ENCODE results near the gene CHAMP1.
A peak's percentile ranks its signal among the peaks of the same experiment; 100 is the strongest.

The CHAMP1 gene

DNA sequence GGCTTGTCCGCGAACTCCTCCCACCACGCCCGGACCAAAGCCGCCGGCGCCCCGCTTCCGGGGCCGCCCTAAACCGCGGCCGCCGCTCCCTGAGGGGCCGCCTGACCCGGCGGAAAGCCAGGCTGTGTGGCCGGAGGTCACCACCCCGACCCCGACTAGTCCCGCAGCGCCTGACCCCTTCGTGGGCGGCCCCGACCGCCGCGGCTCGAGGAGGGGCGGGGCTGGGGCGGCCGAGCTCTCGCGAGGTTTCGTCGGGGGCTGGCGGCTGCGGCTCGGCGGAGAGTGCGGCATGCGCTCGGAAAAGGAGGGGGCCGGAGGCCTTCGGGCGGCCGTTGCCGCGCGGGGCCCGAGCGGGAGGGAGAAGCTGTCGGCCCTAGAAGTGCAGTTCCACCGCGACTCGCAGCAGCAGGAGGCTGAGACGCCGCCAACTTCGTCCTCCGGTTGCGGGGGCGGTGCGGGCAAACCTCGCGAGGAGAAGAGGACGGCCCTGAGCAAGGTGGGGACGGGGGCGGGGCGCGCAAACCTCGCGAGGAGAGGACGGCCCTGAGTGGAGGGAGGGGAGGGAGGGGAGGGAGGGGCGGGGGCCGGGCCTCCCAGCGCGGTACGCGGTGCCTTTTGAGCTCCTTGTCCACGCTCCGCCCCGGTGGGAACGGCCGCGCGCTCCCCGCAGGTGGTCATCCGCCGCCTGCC, 32.8 kb upstream of the CHAMP1 start, which contains the start of gene UPF3A:
UPF3A (plus strand) TSS at position 251 of the 690 bp plus-strand sequence; CDS start at position 290, 39 bp downstream.
- Histone ChIP-seq H3K27ac (peak within 1 kb of the TSS; percentile 95 to 97), H3K27me3 (no peaks in the 10 kb centered on the region), H3K4me1 (peaks cover 0 to 28% (median 20%) of the 10 kb centered on the region in 4 donors), H3K36me3 (peaks cover 8 to 30% (median 9%) of the 10 kb centered on the region in 3 donors), H3K9me3 (no peaks in the 10 kb centered on the region), H3K4me3 (peak within 1 kb of the TSS; percentile 64 to 74)
- peak; percentile 89 to 95 for DNase-seq
- intact Hi-C loops (cut with DNase I; ENCODE audit: low total_unique reads) = loop anchor here (2.0 kb wide), 1 partner anchor 47 kb away; the partner anchor contains the start of gene CDC16
- TF ChIP-seq, protein P1, sequence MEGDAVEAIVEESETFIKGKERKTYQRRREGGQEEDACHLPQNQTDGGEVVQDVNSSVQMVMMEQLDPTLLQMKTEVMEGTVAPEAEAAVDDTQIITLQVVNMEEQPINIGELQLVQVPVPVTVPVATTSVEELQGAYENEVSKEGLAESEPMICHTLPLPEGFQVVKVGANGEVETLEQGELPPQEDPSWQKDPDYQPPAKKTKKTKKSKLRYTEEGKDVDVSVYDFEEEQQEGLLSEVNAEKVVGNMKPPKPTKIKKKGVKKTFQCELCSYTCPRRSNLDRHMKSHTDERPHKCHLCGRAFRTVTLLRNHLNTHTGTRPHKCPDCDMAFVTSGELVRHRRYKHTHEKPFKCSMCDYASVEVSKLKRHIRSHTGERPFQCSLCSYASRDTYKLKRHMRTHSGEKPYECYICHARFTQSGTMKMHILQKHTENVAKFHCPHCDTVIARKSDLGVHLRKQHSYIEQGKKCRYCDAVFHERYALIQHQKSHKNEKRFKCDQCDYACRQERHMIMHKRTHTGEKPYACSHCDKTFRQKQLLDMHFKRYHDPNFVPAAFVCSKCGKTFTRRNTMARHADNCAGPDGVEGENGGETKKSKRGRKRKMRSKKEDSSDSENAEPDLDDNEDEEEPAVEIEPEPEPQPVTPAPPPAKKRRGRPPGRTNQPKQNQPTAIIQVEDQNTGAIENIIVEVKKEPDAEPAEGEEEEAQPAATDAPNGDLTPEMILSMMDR (IDR thresholded peaks at IDR 0.05) = peak in 1 of 2 experiments; percentile 4

DNA sequence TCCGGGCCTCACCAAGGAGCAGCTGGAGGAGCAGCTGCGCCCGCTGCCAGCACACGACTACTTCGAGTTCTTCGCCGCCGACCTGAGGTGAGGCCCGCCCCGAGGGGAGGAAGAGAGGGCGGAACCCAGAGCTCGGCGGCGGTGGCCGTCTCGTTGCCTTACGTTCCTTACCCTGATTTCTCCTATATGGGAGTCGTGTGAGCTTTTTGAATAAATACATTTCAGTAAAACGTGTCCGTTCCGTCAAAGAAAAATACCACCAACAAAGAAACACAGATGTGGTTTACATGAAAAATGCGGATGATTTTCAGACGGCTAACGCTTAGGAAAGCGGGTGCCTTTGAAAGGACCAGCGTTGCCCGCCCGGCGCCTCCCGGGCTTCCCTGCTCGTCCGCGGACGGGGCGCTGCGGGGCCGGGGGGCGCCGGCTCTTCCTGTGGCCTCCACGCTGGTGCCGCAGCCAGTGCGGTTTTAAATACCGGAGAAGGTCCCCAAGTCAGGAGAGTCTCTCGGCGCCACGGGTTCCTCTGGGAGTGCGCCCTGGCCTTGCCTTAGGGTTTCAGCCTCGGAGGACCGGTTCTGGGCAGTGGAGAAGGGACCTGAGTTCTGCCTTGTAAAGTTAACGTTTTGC, 32.1 kb upstream of the CHAMP1 start:
- peak; percentile 29 to 70 for DNase-seq
- TF ChIP-seq, protein P1 (IDR thresholded peaks at IDR 0.05) = no peak
- Histone ChIP-seq H3K4me3 (peak overlapping the region; percentile 64 to 74), H3K4me1 (peaks cover 0 to 28% (median 20%) of the 10 kb centered on the region in 4 donors), H3K27ac (peak overlapping the region; percentile 95 to 97), H3K27me3 (no peaks in the 10 kb centered on the region), H3K9me3 (no peaks in the 10 kb centered on the region), H3K36me3 (peaks cover 5 to 30% (median 10%) of the 10 kb centered on the region in 3 donors)
- intact Hi-C loops (cut with DNase I; ENCODE audit: low total_unique reads) = no loop called here

DNA sequence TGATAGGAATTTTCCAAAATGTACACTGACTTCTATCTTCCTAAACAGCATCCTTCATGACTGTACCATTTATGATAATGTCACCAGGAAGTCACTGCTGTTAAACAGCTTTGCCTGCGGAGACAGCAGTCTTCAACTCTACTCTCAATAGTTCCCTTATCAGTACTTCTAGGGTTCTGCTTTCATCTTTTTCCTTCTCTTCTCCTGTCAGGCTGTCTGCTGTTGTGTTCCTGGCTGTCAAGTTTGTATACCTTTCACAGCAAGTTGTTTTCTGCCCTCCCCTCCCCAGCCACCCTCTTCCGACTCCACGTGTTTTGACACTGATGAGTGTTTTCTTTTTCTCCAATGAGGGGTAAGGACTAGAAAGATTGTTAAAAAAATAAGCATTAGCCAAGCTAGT, 30.7 kb upstream of the CHAMP1 start:
- intact Hi-C loops (cut with DNase I; ENCODE audit: low total_unique reads) = no loop called here
- no peak overlapping the region for H3K4me3 ChIP-seq

DNA sequence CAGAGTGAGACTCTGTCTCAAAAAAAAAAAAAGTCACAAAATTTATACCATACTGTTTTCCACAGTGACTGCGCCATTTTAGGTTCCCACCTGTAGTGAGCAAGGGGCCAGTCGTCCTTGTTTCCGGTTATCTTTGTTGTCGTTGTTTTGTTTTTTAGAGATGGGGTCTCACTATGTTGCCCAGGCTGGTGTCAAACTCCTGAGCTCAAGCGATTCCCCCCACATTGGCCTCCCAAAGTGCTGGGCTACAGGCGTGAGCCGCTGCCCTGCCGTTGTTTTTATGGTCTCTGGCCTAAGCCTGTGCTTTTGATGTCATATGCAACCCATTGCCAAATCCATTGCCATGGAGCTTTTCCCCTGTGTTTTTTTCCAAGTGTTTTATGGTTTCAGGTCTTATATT, 29.6 kb upstream of the CHAMP1 start:
- peaks cover 5 to 47% (median 30%) of the 10 kb centered on the region in 3 donors for H3K36me3 ChIP-seq
- no peak for DNase-seq

More for the DNA sequence above, 30.7 kb upstream of the CHAMP1 start:
- TF ChIP-seq, protein P1 (IDR thresholded peaks at IDR 0.05) = no peak
- peaks cover 0 to 28% (median 20%) of the 10 kb centered on the region in 4 donors for H3K4me1 ChIP-seq
- DNase-seq = no peak
- H3K27me3 ChIP-seq = no peaks in the 10 kb centered on the region
- H3K36me3 ChIP-seq = peaks cover 5 to 36% (median 24%) of the 10 kb centered on the region in 3 donors
- H3K27ac ChIP-seq = no peak overlapping the region
- no peaks in the 10 kb centered on the region for H3K9me3 ChIP-seq

DNA sequence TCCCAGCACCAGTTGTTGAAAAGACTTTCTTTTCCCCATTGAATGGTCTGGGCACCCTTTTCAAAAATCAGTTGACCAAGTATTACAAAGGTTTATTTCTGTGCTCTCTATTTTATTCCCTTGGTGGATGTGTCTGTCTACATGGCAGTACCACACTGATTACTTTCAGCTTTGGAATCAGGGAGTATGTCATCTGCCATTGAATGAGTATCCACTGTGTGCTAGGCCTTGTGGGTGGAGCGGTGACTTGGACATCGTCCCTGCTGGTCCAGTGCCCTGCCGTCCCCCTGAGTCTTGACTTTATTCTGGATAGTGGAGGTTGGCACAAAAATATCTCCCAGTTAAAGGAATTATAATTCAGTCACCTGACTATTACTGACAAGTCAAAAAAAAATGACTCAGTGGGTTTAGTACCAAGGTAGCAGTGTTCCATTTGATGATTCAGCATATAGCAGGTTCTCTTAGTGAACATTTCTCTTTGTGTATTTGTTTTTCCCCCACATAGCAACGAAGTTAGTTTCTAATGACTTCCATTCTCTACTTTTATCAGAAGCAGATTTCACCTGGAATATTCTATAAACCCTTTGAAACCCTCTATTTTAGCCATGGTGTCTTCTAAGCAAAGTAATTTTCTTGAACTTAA, 29.0 kb upstream of the CHAMP1 start:
- Histone ChIP-seq H3K27me3 (no peaks in the 10 kb centered on the region), H3K9me3 (no peaks in the 10 kb centered on the region), H3K4me3 (no peak overlapping the region), H3K4me1 (peaks cover 0 to 24% (median 17%) of the 10 kb centered on the region in 4 donors), H3K36me3 (peaks cover 5 to 53% (median 36%) of the 10 kb centered on the region in 3 donors), H3K27ac (no peak overlapping the region)
- intact Hi-C loops (cut with DNase I; ENCODE audit: low total_unique reads) = no loop called here
- TF ChIP-seq, protein P1 (IDR thresholded peaks at IDR 0.05) = no peak
- DNase-seq = no peak

More for the DNA sequence above, 29.6 kb upstream of the CHAMP1 start:
- TF ChIP-seq, protein P1 (IDR thresholded peaks at IDR 0.05) = no peak
- intact Hi-C loops (cut with DNase I; ENCODE audit: low total_unique reads) = no loop called here
- H3K27ac ChIP-seq = no peak overlapping the region
- no peaks in the 10 kb centered on the region for H3K27me3 ChIP-seq
- H3K4me3 ChIP-seq = no peak overlapping the region
- H3K4me1 ChIP-seq = peaks cover 0 to 28% (median 20%) of the 10 kb centered on the region in 4 donors
- no peaks in the 10 kb centered on the region for H3K9me3 ChIP-seq
